HEK293 (cell line): ENCODE data around the gene NAA80.

Source experiments
- CTCF ChIA-PET: fragments of 350-600 bp; formaldehyde crosslinking; extraction: SDS; loops from one replicate; lab custom pipeline; 2021; ENCODE audit warnings: antibody characterized with exemption; lab: Yijun Ruan, JAX
- POLR2A ChIA-PET: fragments of 300-600 bp; formaldehyde crosslinking; extraction: SDS; loops from one replicate; lab custom pipeline; 2020; ENCODE audit warnings: antibody characterized with exemption, inconsistent platforms; lab: Yijun Ruan, JAX
- H3K27ac ChIP-seq: fragments of 200-500 bp; sonication (Bioruptor generic); 2 replicates; pipeline ENCODE4 v1.5.1; 2014; ENCODE audit warnings: low read depth, low read length, control low read depth, inconsistent platforms; ENCODE audit errors: extremely low read depth
- H3K36me3 ChIP-seq, 2 experiments: fragments of 200-500 bp in 1 of 2; sonication (Bioruptor generic) in 1 of 2; 1 replicate in 1 of 2; 2 replicates in 1 of 2; pipeline ENCODE4 v1.5.1; 2014 to 2017; ENCODE audit warnings: inconsistent platforms in 2 of 2, low read length in 2 of 2; ENCODE audit not compliant: control insufficient read depth in 2 of 2, insufficient read depth in 1 of 2
- H3K4me1 ChIP-seq: fragments of 200-500 bp; sonication (Bioruptor generic); 2 replicates; pipeline ENCODE4 v1.5.1; 2014; ENCODE audit warnings: mild to moderate bottlenecking, low read length, inconsistent platforms; ENCODE audit not compliant: control insufficient read depth, insufficient read depth
- H3K4me3 ChIP-seq: 2 replicates; pipeline ENCODE4 v1.5.1; 2011; ENCODE audit warnings: low read depth, mild to moderate bottlenecking, control low read depth, low read length, moderate library complexity
- H3K9me3 ChIP-seq: fragments of 200-500 bp; sonication (Bioruptor generic); 2 replicates; pipeline ENCODE4 v1.5.1; 2014; ENCODE audit warnings: low read depth, low read length, inconsistent platforms; ENCODE audit not compliant: control insufficient read depth, insufficient read depth
- BCL11B ChIP-seq: fragments of 450-650 bp; formaldehyde crosslinking; IDR thresholded peaks from 2 replicates; pipeline ENCODE4 v1.5.1; 2016; ENCODE audit warnings: low read depth, missing biosample characterization, missing genetic modification characterization
- HOXA7 ChIP-seq: sonication (generic); formaldehyde crosslinking; IDR thresholded peaks from 2 replicates; pipeline ENCODE4 v1.8.1; 2022; ENCODE audit warnings: missing genetic modification reagents, borderline replicate concordance
- REST ChIP-seq: fragments of 450-650 bp; formaldehyde crosslinking; IDR thresholded peaks from 2 replicates; pipeline ENCODE4 v1.5.1; 2016; ENCODE audit warnings: missing biosample characterization, missing genetic modification characterization
- YY2 ChIP-seq: fragments of 450-650 bp; formaldehyde crosslinking; IDR thresholded peaks from 2 replicates; pipeline ENCODE4 v1.5.1; 2016; ENCODE audit warnings: missing biosample characterization, missing genetic modification characterization
- ZBTB20 ChIP-seq: fragments of 450-650 bp; formaldehyde crosslinking; IDR thresholded peaks from 2 replicates; pipeline ENCODE4 v1.5.1; 2016; ENCODE audit warnings: missing biosample characterization, missing genetic modification characterization
- ZNF146 ChIP-seq: fragments of 450-650 bp; formaldehyde crosslinking; IDR thresholded peaks from 2 replicates; pipeline ENCODE4 v1.5.1; 2016; ENCODE audit warnings: missing biosample characterization, missing genetic modification characterization
- ZNF155 ChIP-seq: fragments of 450-650 bp; formaldehyde crosslinking; IDR thresholded peaks from 2 replicates; pipeline ENCODE4 v1.5.1; 2016; ENCODE audit warnings: missing biosample characterization, missing genetic modification characterization
- ZNF341 ChIP-seq: fragments of 450-650 bp; formaldehyde crosslinking; IDR thresholded peaks from 2 replicates; pipeline ENCODE4; 2016; ENCODE audit warnings: low read depth, missing biosample characterization, missing genetic modification characterization
- ZNF350 ChIP-seq: fragments of 450-650 bp; formaldehyde crosslinking; IDR thresholded peaks from 2 replicates; pipeline ENCODE4 v1.5.0; 2017; ENCODE audit warnings: missing biosample characterization, mild to moderate bottlenecking, missing genetic modification characterization
- ZNF433 ChIP-seq: fragments of 450-650 bp; formaldehyde crosslinking; IDR thresholded peaks from 2 replicates; pipeline ENCODE4 v1.5.1; 2016; ENCODE audit warnings: missing biosample characterization, missing genetic modification characterization, low read depth
- ZNF473 ChIP-seq: fragments of 450-650 bp; formaldehyde crosslinking; IDR thresholded peaks from 2 replicates; pipeline ENCODE4 v1.5.1; 2017; ENCODE audit warnings: missing biosample characterization, missing genetic modification characterization
- ZNF558 ChIP-seq: fragments of 450-650 bp; formaldehyde crosslinking; IDR thresholded peaks from 2 replicates; pipeline ENCODE4 v1.5.1; 2016; ENCODE audit warnings: missing biosample characterization, missing genetic modification characterization
- ZNF670 ChIP-seq: fragments of 450-650 bp; formaldehyde crosslinking; IDR thresholded peaks from 2 replicates; pipeline ENCODE4 v1.5.1; 2016; ENCODE audit warnings: missing biosample characterization, missing genetic modification characterization, low read depth
- ZNF677 ChIP-seq: fragments of 450-650 bp; IDR thresholded peaks from 2 replicates; pipeline ENCODE4 v1.5.0; 2018; ENCODE audit warnings: missing biosample characterization, mild to moderate bottlenecking, missing genetic modification characterization, moderate library complexity
- ZNF76 ChIP-seq: fragments of 450-650 bp; formaldehyde crosslinking; IDR thresholded peaks from 2 replicates; pipeline ENCODE4; 2016; ENCODE audit warnings: low read depth, missing biosample characterization, missing genetic modification characterization, borderline replicate concordance
- ZSCAN16 ChIP-seq: fragments of 450-650 bp; formaldehyde crosslinking; IDR thresholded peaks from 2 replicates; pipeline ENCODE4 v1.5.1; 2016; ENCODE audit warnings: missing biosample characterization, missing genetic modification characterization
- TF ChIP-seq, protein P1 (sequence below): fragments of 450-650 bp; formaldehyde crosslinking; IDR thresholded peaks from 2 replicates; pipeline ENCODE4 v1.5.1; 2016; ENCODE audit warnings: missing biosample characterization, missing genetic modification characterization, borderline replicate concordance
- TF ChIP-seq, protein P2 (sequence below): fragments of 450-650 bp; formaldehyde crosslinking; IDR thresholded peaks from 2 replicates; pipeline ENCODE4 v1.5.0; 2017; ENCODE audit warnings: missing biosample characterization, missing genetic modification characterization, borderline replicate concordance

Gene NAA80

GRCh38 chr3:50289130-50289529 lies 10.1 kb downstream of the NAA80 start:
- H3K9me3 ChIP-seq, result no peaks in the 10 kb centered on the region
- TF ChIP-seq ZNF433 (tag by site-specific recombination) (no peak), BCL11B (tag by site-specific recombination) (no peak), ZNF677 (tag by site-specific recombination) (no peak), ZNF76 (tag by site-specific recombination) (no peak), ZNF350 (tag by site-specific recombination) (no peak), REST (no peak), ZSCAN16 (tag by site-specific recombination) (no peak), ZNF670 (tag by site-specific recombination) (no peak), ZBTB20 (no peak), ZNF473 (tag by site-specific recombination) (no peak), ZNF558 (tag by site-specific recombination) (no peak), HOXA7 (CRISPR knock-in tag) (no peak), YY2 (tag by site-specific recombination) (no peak)
- TF ChIP-seq, protein P1, sequence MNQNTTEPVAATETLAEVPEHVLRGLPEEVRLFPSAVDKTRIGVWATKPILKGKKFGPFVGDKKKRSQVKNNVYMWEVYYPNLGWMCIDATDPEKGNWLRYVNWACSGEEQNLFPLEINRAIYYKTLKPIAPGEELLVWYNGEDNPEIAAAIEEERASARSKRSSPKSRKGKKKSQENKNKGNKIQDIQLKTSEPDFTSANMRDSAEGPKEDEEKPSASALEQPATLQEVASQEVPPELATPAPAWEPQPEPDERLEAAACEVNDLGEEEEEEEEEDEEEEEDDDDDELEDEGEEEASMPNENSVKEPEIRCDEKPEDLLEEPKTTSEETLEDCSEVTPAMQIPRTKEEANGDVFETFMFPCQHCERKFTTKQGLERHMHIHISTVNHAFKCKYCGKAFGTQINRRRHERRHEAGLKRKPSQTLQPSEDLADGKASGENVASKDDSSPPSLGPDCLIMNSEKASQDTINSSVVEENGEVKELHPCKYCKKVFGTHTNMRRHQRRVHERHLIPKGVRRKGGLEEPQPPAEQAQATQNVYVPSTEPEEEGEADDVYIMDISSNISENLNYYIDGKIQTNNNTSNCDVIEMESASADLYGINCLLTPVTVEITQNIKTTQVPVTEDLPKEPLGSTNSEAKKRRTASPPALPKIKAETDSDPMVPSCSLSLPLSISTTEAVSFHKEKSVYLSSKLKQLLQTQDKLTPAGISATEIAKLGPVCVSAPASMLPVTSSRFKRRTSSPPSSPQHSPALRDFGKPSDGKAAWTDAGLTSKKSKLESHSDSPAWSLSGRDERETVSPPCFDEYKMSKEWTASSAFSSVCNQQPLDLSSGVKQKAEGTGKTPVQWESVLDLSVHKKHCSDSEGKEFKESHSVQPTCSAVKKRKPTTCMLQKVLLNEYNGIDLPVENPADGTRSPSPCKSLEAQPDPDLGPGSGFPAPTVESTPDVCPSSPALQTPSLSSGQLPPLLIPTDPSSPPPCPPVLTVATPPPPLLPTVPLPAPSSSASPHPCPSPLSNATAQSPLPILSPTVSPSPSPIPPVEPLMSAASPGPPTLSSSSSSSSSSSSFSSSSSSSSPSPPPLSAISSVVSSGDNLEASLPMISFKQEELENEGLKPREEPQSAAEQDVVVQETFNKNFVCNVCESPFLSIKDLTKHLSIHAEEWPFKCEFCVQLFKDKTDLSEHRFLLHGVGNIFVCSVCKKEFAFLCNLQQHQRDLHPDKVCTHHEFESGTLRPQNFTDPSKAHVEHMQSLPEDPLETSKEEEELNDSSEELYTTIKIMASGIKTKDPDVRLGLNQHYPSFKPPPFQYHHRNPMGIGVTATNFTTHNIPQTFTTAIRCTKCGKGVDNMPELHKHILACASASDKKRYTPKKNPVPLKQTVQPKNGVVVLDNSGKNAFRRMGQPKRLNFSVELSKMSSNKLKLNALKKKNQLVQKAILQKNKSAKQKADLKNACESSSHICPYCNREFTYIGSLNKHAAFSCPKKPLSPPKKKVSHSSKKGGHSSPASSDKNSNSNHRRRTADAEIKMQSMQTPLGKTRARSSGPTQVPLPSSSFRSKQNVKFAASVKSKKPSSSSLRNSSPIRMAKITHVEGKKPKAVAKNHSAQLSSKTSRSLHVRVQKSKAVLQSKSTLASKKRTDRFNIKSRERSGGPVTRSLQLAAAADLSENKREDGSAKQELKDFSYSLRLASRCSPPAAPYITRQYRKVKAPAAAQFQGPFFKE (tag by site-specific recombination), result no peak
- TF ChIP-seq, all 188 proteins: peak for 0
- peaks cover 0 to 46% of the 10 kb centered on the region in 2 experiments; a peak in 1 of 3 replicates for H3K36me3 ChIP-seq
- ChIA-PET POLR2A (interaction anchor here (1.2 kb wide), 1 partner anchor 48 kb away, joined by 5 read pairs; no protein-coding TSS in a partner anchor), CTCF (interaction anchor here (0.9 to 1.3 kb wide), 2 partner anchors 14 to 35 kb away, joined by 4 read pairs; no protein-coding TSS in a partner anchor)
- H3K27ac ChIP-seq, result no peak overlapping the region
- H3K4me3 ChIP-seq, result no peak overlapping the region
- H3K4me1 ChIP-seq, result no peaks in the 10 kb centered on the region

DNA sequence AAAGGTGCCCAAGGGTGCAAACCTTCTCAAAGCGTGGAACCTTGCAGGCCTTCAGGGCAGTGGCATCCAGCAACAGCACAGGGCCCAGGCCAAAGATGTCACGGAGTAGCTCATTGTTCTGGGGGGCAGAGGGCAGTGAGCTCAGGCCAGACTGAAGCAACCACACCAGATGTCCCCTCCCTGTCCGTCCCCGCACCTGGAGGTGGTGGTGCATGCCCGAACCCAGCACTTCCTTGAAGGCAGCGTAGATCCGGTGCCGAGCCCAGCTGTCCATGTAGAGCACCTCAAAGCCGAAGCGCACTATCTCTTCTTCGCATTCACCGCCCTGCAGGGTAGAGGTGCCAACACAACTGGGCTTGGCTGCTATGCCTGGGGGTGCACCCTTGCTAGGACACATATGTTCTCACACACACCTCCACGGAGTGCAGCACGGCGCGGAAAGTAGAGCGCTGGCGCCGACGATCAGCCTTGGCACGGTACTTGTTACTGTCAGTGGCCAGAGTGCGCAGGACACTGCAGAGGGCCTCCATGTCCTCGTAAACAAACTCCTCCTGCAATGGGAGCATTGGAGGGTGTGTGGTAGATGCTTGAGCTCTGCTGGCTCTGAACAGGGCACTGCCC lies 10.7 kb downstream of the NAA80 start:
- TF ChIP-seq ZNF146 (no peak), ZNF341 (tag by site-specific recombination) (no peak), ZNF155 (tag by site-specific recombination) (no peak)
- TF ChIP-seq, protein P2, sequence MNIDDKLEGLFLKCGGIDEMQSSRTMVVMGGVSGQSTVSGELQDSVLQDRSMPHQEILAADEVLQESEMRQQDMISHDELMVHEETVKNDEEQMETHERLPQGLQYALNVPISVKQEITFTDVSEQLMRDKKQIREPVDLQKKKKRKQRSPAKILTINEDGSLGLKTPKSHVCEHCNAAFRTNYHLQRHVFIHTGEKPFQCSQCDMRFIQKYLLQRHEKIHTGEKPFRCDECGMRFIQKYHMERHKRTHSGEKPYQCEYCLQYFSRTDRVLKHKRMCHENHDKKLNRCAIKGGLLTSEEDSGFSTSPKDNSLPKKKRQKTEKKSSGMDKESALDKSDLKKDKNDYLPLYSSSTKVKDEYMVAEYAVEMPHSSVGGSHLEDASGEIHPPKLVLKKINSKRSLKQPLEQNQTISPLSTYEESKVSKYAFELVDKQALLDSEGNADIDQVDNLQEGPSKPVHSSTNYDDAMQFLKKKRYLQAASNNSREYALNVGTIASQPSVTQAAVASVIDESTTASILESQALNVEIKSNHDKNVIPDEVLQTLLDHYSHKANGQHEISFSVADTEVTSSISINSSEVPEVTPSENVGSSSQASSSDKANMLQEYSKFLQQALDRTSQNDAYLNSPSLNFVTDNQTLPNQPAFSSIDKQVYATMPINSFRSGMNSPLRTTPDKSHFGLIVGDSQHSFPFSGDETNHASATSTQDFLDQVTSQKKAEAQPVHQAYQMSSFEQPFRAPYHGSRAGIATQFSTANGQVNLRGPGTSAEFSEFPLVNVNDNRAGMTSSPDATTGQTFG (tag by site-specific recombination), result no peak
- Histone ChIP-seq H3K4me3 (no peak overlapping the region), H3K9me3 (no peaks in the 10 kb centered on the region), H3K4me1 (no peaks in the 10 kb centered on the region), H3K36me3 (peaks cover 0 to 46% of the 10 kb centered on the region in 2 experiments; a peak in 1 of 3 replicates), H3K27ac (no peak overlapping the region)
- CTCF ChIA-PET, result interaction anchor here (0.8 to 1.3 kb wide), 4 partner anchors 14 to 36 kb away, joined by 3 to 4 read pairs (median 4); no protein-coding TSS in a partner anchor
- POLR2A ChIA-PET, result interaction anchor here (0.6 kb wide), 1 partner anchor 49 kb away, joined by 3 read pairs; no protein-coding TSS in a partner anchor
